Sigmoid colon (tissue), 7 donors: ENCODE data around the gene KAT8. TPM values are rescaled to one million over a fixed set of nuclear protein-coding genes. Genes with fewer than 3 reads are reported as not detected.

Experiments used
- DNase-seq: peaks from one replicate; pipeline ENCODE4 v3.0.0-alpha.2; 2019
- H3K27ac ChIP-seq, 4 donors: fragments of 200-600 bp; sonication (generic); one replicate each; pipeline ENCODE4 v1.5.1; 2016 to 2019; ENCODE audit warnings: mild to moderate bottlenecking in 1 of 4
- H3K27me3 ChIP-seq, 3 donors: fragments of 200-600 bp; sonication (generic); one replicate each; pipeline ENCODE4 v1.5.1; 2019; ENCODE audit warnings: mild to moderate bottlenecking in 1 of 3
- H3K36me3 ChIP-seq, 4 donors: fragments of 200-600 bp; sonication (generic); one replicate each; pipeline ENCODE4 v1.5.1; 2016 to 2019
- H3K4me1 ChIP-seq, 4 donors: fragments of 200-600 bp; sonication (generic); one replicate each; pipeline ENCODE4 v1.5.1; 2017 to 2019
- H3K4me3 ChIP-seq, 4 donors: fragments of 200-600 bp; sonication (generic); one replicate each; pipeline ENCODE4 v1.5.1; 2017 to 2019; ENCODE audit warnings: mild to moderate bottlenecking in 2 of 4, moderate library complexity in 1 of 4
- H3K9me3 ChIP-seq, 4 donors: fragments of 200-600 bp in 3 of 4; sonication (generic) in 3 of 4; one replicate each; pipeline versions ENCODE4 v1.5.1 to v1.6.1; 2013 to 2019
- CTCF ChIP-seq, 4 experiments: fragments of 450-650 bp in 3 of 4; fragments of 200-600 bp in 1 of 4; IDR thresholded peaks; one replicate each; pipeline ENCODE4 v1.5.1; 2016 to 2019; ENCODE audit warnings: antibody characterized with exemption in 4 of 4, mild to moderate bottlenecking in 3 of 4, moderate library complexity in 2 of 4
- EP300 ChIP-seq, 4 donors: sonication (generic); formaldehyde crosslinking; IDR thresholded peaks; one replicate each; pipeline ENCODE4 v1.6.1; 2017; ENCODE audit warnings: antibody characterized with exemption in 4 of 4
- POLR2A ChIP-seq, 2 donors: fragments of 450-650 bp; IDR thresholded peaks; one replicate each; pipeline ENCODE4 v1.6.1; 2016; ENCODE audit warnings: antibody characterized with exemption in 2 of 2, mild to moderate bottlenecking in 2 of 2, moderate library complexity in 2 of 2
- POLR2AphosphoS5 ChIP-seq, 4 donors: sonication (generic); formaldehyde crosslinking; IDR thresholded peaks; one replicate each; pipeline ENCODE4 v1.6.1; 2017; ENCODE audit warnings: antibody characterized with exemption in 4 of 4
- WGBS, 2 donors: extraction: QIAGEN DNeasy Blood & Tissue Kit; methylation state at CpG; one replicate each; pipeline ENCODE4 v1.1.7; 2013; 5-methylcytosine and 5-hydroxymethylcytosine counted together
- intact Hi-C: fragments of 100-400 bp; cut with DNase I; formaldehyde crosslinking; loops from one replicate; pipeline ENCODE4 v1.15.1; 2023
- polyA plus RNA-seq, 3 donors: library from polyadenylated mRNA; stranded (reverse); fragments of 200-250 nt; gene quantifications; one replicate each; pipeline ENCODE4 v1.2.3, GENCODE V29; 2013
- total RNA-seq, 4 donors: library from RNA; depleted of rRNA; stranded (reverse); fragments of >200 nt; gene quantifications; one replicate each; pipeline ENCODE4 v1.1.0, GENCODE V29; 2016
- donor health status: healthy with polysubstance abuse.
- donor health status: Bipolar disorder and iron deficiency.
- donor health status: healthy.

KAT8 gene
- total and polyA plus RNA-seq, 7 donors, result 31.2 to 65.7 (median 57.1) TPM

GRCh38 chr16:31106509-31107464, 10.7 kb upstream of the KAT8 start:
- no peak overlapping the region for H3K4me3 ChIP-seq
- intact Hi-C loops, result loop anchor here (5.0 kb wide), 1 partner anchor 36 kb away; no protein-coding TSS in a partner anchor

GRCh38 chr16:31107465-31107867, 10.0 kb upstream of the KAT8 start:
- H3K27me3 ChIP-seq, result no peaks in the 10 kb centered on the region
- TF ChIP-seq EP300 (IDR thresholded peaks at IDR 0.05) (no peak), POLR2A (IDR thresholded peaks at IDR 0.05) (no peak), POLR2AphosphoS5 (IDR thresholded peaks at IDR 0.05) (no peak), CTCF (IDR thresholded peaks at IDR 0.05) (no peak)
- no peak for DNase-seq
- H3K9me3 ChIP-seq, result no peaks in the 10 kb centered on the region
- intact Hi-C loops, result loop anchor here (5.0 kb wide), 1 partner anchor 35 kb away; no protein-coding TSS in a partner anchor
- 89 to 91% methylated on average over 6 of the region's 6 CpGs for WGBS, 2 donors
- H3K36me3 ChIP-seq, result peaks cover 14 to 33% (median 24%) of the 10 kb centered on the region in 4 donors
- H3K27ac ChIP-seq, result peak overlapping the region in 3 of 4 donors; percentile 89
- H3K4me3 ChIP-seq, result peak overlapping the region in 1 of 4 donors; percentile 86
- H3K4me1 ChIP-seq, result peaks cover 0 to 32% (median 27%) of the 10 kb centered on the region in 4 donors

More at GRCh38 chr16:31106509-31107464, 10.7 kb upstream of the KAT8 start:
- H3K27ac ChIP-seq, result peak overlapping the region in 3 of 4 donors; percentile 89
- DNase-seq, result no peak
- TF ChIP-seq EP300 (IDR thresholded peaks at IDR 0.05), result no peak
- WGBS, 2 donors, result 91 to 92% methylated on average over 28 of the region's 28 CpGs
- H3K27me3 ChIP-seq, result no peaks in the 10 kb centered on the region
- H3K4me1 ChIP-seq, result peaks cover 0 to 32% (median 27%) of the 10 kb centered on the region in 4 donors
- H3K36me3 ChIP-seq, result peaks cover 8 to 26% (median 17%) of the 10 kb centered on the region in 4 donors
- no peaks in the 10 kb centered on the region for H3K9me3 ChIP-seq

- no peaks in the 10 kb centered on the region for H3K9me3 ChIP-seq
- intact Hi-C loops, result loop anchor here (5.0 kb wide), 1 partner anchor 34 kb away; no protein-coding TSS in a partner anchor
- no peaks in the 10 kb centered on the region for H3K27me3 ChIP-seq
- peak; percentile 88 for DNase-seq
- TF ChIP-seq POLR2A (IDR thresholded peaks at IDR 0.05) (peak; percentile 29 to 42), POLR2AphosphoS5 (IDR thresholded peaks at IDR 0.05) (peak; percentile 61 to 88 (median 77)), CTCF (IDR thresholded peaks at IDR 0.05) (no peak), EP300 (IDR thresholded peaks at IDR 0.05) (no peak)
- WGBS, 2 donors, result 4% methylated on average over 68 of the region's 68 CpGs
- H3K36me3 ChIP-seq, result peaks cover 14 to 38% (median 26%) of the 10 kb centered on the region in 4 donors
- peak within 1 kb of the TSS; percentile 86 to 97 (median 86) for H3K4me3 ChIP-seq
- H3K4me1 ChIP-seq, result peaks cover 0 to 32% (median 27%) of the 10 kb centered on the region in 4 donors
- H3K27ac ChIP-seq, result peak within 1 kb of the TSS; percentile 88 to 89 (median 89)
Observed at GRCh38 chr16:31108035-31108793, 9.2 kb upstream of the KAT8 start, which contains the start of gene BCKDK. Gene BCKDK, plus strand, starts transcription at chr16:31108386. Its CDS starts 838 bp downstream, at chr16:31109224.

- Histone ChIP-seq H3K36me3 (peaks cover 14 to 38% (median 26%) of the 10 kb centered on the region in 4 donors), H3K9me3 (no peaks in the 10 kb centered on the region), H3K27me3 (no peaks in the 10 kb centered on the region), H3K27ac (peak overlapping the region; percentile 88 to 89 (median 89)), H3K4me3 (peak overlapping the region; percentile 86 to 97 (median 86)), H3K4me1 (peaks cover 0 to 32% (median 27%) of the 10 kb centered on the region in 4 donors)
- no peak for TF ChIP-seq CTCF (IDR thresholded peaks at IDR 0.05)
- no peak for TF ChIP-seq POLR2AphosphoS5 (IDR thresholded peaks at IDR 0.05)
- no peak for TF ChIP-seq EP300 (IDR thresholded peaks at IDR 0.05)
- no peak for TF ChIP-seq POLR2A (IDR thresholded peaks at IDR 0.05)
- DNase-seq, result no peak
- intact Hi-C loops, result loop anchor here (5.0 kb wide), 1 partner anchor 33 kb away; no protein-coding TSS in a partner anchor
- 45 to 51% methylated on average over 57 of the region's 57 CpGs for WGBS, 2 donors
Observed at GRCh38 chr16:31108794-31109558, 8.5 kb upstream of the KAT8 start.
